ENCODE results near the gene ALKBH3. TPM values are rescaled to one million over a fixed set of nuclear protein-coding genes. Genes with fewer than 3 reads are reported as not detected.

Gene ALKBH3
- total and polyA plus RNA-seq, 2 experiments from 2014 or later, result 23.8 to 27.2 TPM

GRCh38 chr11:43908191-43908590 lies 27.6 kb downstream of the ALKBH3 start:
- 96% methylated on average over 2 of the region's 2 CpGs for whole genome bisulfite sequencing (ENCODE audit: low lambda C conversion rate, missing lambda C conversion rate)
- TF ChIP-seq CTCF (IDR thresholded peaks at IDR 0.05; ENCODE audit: poor library complexity) (no peak), EZH2 (IDR thresholded peaks at IDR 0.05; ENCODE audit: borderline replicate concordance) (no peak), EZH2phosphoT487 (IDR thresholded peaks at IDR 0.05; ENCODE audit: low read depth, severe bottlenecking, unreplicated experiment) (no peak)
- DNase-seq (ENCODE audit: low spot score), result no peak
- H3K9me2 ChIP-seq (replicated peaks; ENCODE audit: insufficient read depth), result no peaks in the 10 kb centered on the region
- H3K4me3 ChIP-seq, result no peak overlapping the region
- peaks cover 3% of the 10 kb centered on the region for H3K79me2 ChIP-seq
- no peaks in the 10 kb centered on the region for H3K36me3 ChIP-seq (replicated peaks; ENCODE audit: insufficient read depth, low read depth)
- no peaks in the 10 kb centered on the region for H4K20me1 ChIP-seq (ENCODE audit: insufficient read depth, poor library complexity, severe bottlenecking)
- no peaks in the 10 kb centered on the region for H3K9me3 ChIP-seq (ENCODE audit: low read depth)
- H3K27ac ChIP-seq, result no peak overlapping the region
- H3K27me3 ChIP-seq, result no peaks in the 10 kb centered on the region
- peaks cover 7% of the 10 kb centered on the region for H3K4me1 ChIP-seq (ENCODE audit: insufficient read depth)
- no peak overlapping the region for H3K4me2 ChIP-seq
- no peak overlapping the region for H2AFZ ChIP-seq

DNA sequence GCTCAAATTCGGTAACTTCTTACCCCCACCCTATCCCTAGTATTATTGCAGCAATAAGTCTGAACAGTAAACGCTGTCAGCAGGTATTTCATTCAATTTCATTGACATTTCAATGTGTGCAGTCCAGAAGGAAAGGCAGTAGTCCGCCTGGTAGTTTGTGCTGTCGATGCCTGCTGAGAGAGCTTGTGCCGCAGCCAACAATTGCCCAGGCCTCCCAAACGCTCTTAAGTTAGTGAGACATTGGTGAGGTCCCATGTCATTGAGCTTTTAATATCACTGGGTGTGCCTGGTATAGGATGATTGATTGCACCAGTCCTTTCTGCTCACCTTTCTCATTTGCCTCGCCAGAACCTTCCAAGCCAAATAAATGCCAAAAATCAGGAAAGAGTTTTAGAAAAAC lies 28.1 kb downstream of the ALKBH3 start:
- H3K4me3 ChIP-seq, result no peak overlapping the region
- no peaks in the 10 kb centered on the region for H3K36me3 ChIP-seq (replicated peaks; ENCODE audit: insufficient read depth, low read depth)
- no peak overlapping the region for H3K27ac ChIP-seq
- H3K79me2 ChIP-seq, result peaks cover 3% of the 10 kb centered on the region
- H3K9me2 ChIP-seq (replicated peaks; ENCODE audit: insufficient read depth), result no peaks in the 10 kb centered on the region
- TF ChIP-seq EZH2 (IDR thresholded peaks at IDR 0.05; ENCODE audit: borderline replicate concordance) (no peak), CTCF (IDR thresholded peaks at IDR 0.05; ENCODE audit: poor library complexity) (no peak), EZH2phosphoT487 (IDR thresholded peaks at IDR 0.05; ENCODE audit: low read depth, severe bottlenecking, unreplicated experiment) (no peak)
- H3K4me1 ChIP-seq (ENCODE audit: insufficient read depth), result peaks cover 7% of the 10 kb centered on the region
- WGBS (ENCODE audit: low lambda C conversion rate, missing lambda C conversion rate), result 95% methylated on average over 7 of the region's 7 CpGs
- no peak overlapping the region for H2AFZ ChIP-seq
- H3K27me3 ChIP-seq, result no peaks in the 10 kb centered on the region
- H3K9me3 ChIP-seq (ENCODE audit: low read depth), result no peaks in the 10 kb centered on the region
- H4K20me1 ChIP-seq (ENCODE audit: insufficient read depth, poor library complexity, severe bottlenecking), result no peaks in the 10 kb centered on the region
- no peak overlapping the region for H3K4me2 ChIP-seq
- no peak for DNase-seq (ENCODE audit: low spot score)

DNA sequence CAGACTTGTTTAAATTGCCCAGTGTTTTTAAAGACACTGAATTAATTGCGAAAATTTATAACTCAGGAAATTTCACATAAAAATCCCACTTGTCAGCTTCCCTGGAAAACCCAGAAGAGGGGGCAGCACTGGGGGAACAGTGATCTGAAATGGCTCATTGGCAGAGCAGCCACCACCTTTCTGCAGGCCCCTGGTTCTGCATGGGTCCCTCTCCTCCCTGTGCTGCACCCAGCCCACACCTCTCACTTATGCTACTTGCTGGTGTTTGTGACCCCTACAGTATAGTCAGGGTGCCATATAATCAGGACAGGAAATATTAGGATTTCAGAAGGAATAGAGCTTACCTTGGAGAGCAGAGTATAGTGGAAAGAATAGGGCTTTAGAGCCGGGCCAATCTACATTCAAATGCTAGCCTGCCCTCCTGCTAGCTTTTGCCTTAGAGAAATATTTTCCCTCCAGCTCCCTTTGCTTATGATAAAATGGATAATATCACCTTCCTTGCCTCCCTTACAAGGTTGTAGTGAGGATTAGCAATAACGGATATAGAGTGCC lies 33.3 kb downstream of the ALKBH3 start:
- Histone ChIP-seq H3K27me3 (no peaks in the 10 kb centered on the region), H3K9me2 (replicated peaks; ENCODE audit: insufficient read depth) (no peaks in the 10 kb centered on the region), H4K20me1 (ENCODE audit: insufficient read depth, poor library complexity, severe bottlenecking) (no peaks in the 10 kb centered on the region), H3K4me3 (no peak overlapping the region), H3K9me3 (ENCODE audit: low read depth) (no peaks in the 10 kb centered on the region), H2AFZ (no peak overlapping the region), H3K79me2 (no peaks in the 10 kb centered on the region), H3K4me1 (ENCODE audit: insufficient read depth) (no peaks in the 10 kb centered on the region), H3K27ac (no peak overlapping the region), H3K4me2 (no peak overlapping the region), H3K36me3 (replicated peaks; ENCODE audit: insufficient read depth, low read depth) (no peaks in the 10 kb centered on the region)
- WGBS (ENCODE audit: low lambda C conversion rate, missing lambda C conversion rate), result 91% methylated on average over 3 of the region's 3 CpGs
- no peak for DNase-seq (ENCODE audit: low spot score)
- TF ChIP-seq EZH2phosphoT487 (IDR thresholded peaks at IDR 0.05; ENCODE audit: low read depth, severe bottlenecking, unreplicated experiment) (no peak), CTCF (IDR thresholded peaks at IDR 0.05; ENCODE audit: poor library complexity) (no peak), EZH2 (IDR thresholded peaks at IDR 0.05; ENCODE audit: borderline replicate concordance) (no peak)
